Thymus (tissue), 11 donors: ENCODE measurements around the gene SERINC5. TPM values are rescaled to one million over a fixed set of nuclear protein-coding genes. Genes with fewer than 3 reads are reported as not detected.

Source experiments
- DNase-seq, 9 donors: peaks; one replicate each; pipeline ENCODE4 v3.0.0-alpha.2; 2013; ENCODE audit warnings: low spot score in 9 of 9, low read depth in 6 of 9, missing footprints in 1 of 9
- H3K27ac ChIP-seq, 2 donors: one replicate each; pipeline ENCODE4 v1.5.1; 2013; ENCODE audit warnings: control low read depth in 1 of 2, low read depth in 1 of 2, low read length in 1 of 2, mild to moderate bottlenecking in 1 of 2, moderate library complexity in 1 of 2
- H3K27me3 ChIP-seq, 2 donors: one replicate each; pipeline ENCODE4 v1.5.1; 2013; ENCODE audit warnings: low read length in 1 of 2; ENCODE audit not compliant: control insufficient read depth in 2 of 2, insufficient read depth in 1 of 2
- H3K36me3 ChIP-seq, 2 donors: one replicate each; pipeline ENCODE4 v1.5.1; 2013; ENCODE audit warnings: low read length in 1 of 2, mild to moderate bottlenecking in 1 of 2, moderate library complexity in 1 of 2; ENCODE audit not compliant: control insufficient read depth in 2 of 2, insufficient read depth in 2 of 2
- H3K4me1 ChIP-seq, 2 donors: one replicate each; pipeline ENCODE4 v1.5.1; 2013; ENCODE audit warnings: low read length in 2 of 2; ENCODE audit not compliant: control insufficient read depth in 2 of 2, insufficient read depth in 2 of 2
- H3K4me3 ChIP-seq, 2 donors: one replicate each; pipeline ENCODE4 v1.5.1; 2013; ENCODE audit warnings: low read length in 2 of 2, control low read depth in 1 of 2, mild to moderate bottlenecking in 1 of 2
- H3K9me3 ChIP-seq, 2 donors: one replicate each; pipeline ENCODE4 v1.5.1; 2013; ENCODE audit warnings: low read length in 1 of 2, mild to moderate bottlenecking in 1 of 2; ENCODE audit not compliant: control insufficient read depth in 2 of 2, insufficient read depth in 1 of 2
- WGBS: extraction: QIAGEN DNeasy Blood & Tissue Kit; methylation state at CpG from one replicate; pipeline ENCODE4 v1.1.7; 2013; 5-methylcytosine and 5-hydroxymethylcytosine counted together
- polyA plus RNA-seq: library from polyadenylated mRNA; stranded (reverse); fragments of 200-250 nt; gene quantifications from one replicate; pipeline ENCODE4 v1.2.3, GENCODE V29; 2013
- total RNA-seq: library from RNA; stranded (reverse); fragments of 120-200 nt; gene quantifications from one replicate; pipeline ENCODE4 v1.2.4, GENCODE V29; 2013
- donor health status: healthy.

SERINC5 gene
- total and polyA plus RNA-seq, 2 donors, result 7.1 to 14.7 TPM

DNA sequence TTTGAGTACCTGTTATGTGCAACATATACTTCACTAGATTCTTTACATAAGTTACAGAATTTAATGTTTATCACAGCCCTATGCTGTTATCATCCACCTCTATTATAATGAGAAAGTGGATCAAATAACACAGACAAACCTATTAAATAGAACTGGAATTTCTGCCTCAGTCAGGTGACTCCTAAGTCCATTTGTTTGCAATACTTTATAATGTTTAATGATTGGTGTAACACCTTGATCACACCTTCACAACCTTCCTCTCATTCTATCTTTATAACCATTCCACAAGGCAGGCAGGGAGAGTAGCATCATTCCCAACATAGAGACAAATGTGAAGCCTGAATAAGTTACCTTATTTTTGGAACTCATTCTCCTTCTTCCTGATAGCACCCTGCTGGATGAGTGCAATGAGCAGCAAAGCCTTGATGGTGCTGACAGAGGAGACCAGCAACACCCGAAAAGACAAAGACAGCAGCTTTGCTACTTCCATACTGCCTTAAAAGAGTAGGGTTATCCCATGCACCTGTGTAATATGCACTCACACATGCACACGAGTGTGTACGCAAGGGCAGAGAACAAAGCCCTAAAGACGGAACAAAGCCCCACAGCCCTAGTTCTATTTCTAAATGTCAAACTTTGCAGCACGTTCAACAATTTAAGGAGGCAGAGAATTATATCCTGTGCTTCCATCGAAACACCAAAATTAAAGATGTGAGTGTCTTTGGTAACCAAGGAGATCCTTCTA, 30.5 kb downstream of the SERINC5 start:
- peak in 4 of 9 donors; percentile 50 to 74 (median 54) for DNase-seq
- H3K4me3 ChIP-seq, result no peak overlapping the region
- WGBS, result 38% methylated on average over 6 of the region's 6 CpGs
- H3K9me3 ChIP-seq, result no peaks in the 10 kb centered on the region
- H3K27me3 ChIP-seq, result no peaks in the 10 kb centered on the region
- peaks cover 0 to 9% of the 10 kb centered on the region in 2 donors for H3K36me3 ChIP-seq
- H3K4me1 ChIP-seq, result peaks cover 10 to 46% of the 10 kb centered on the region in 2 donors
- H3K27ac ChIP-seq, result peak overlapping the region; percentile 73 to 84

DNA sequence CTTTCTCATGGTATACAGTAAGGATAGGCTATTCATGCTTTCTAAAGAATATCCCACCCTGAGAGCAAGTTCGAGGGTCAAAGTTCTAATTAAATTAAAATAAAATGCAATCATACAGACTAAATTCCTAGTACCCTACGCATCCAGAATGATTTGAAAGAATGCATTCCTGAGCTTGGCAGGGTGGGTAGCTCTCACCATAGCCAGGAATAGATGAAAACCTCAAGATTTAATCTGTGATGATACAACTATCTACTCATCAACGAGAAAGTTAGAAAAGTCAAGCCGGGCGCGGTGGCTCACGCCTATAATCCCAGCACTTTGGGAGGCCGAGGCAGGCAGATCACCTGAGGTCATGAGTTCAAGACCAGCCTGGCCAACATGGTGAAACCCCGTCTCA, 32.3 kb downstream of the SERINC5 start:
- Histone ChIP-seq H3K36me3 (peaks cover 0 to 11% of the 10 kb centered on the region in 2 donors), H3K27me3 (no peaks in the 10 kb centered on the region), H3K9me3 (no peaks in the 10 kb centered on the region), H3K27ac (no peak overlapping the region), H3K4me1 (peaks cover 10 to 53% of the 10 kb centered on the region in 2 donors), H3K4me3 (no peak overlapping the region)
- WGBS, result 97% methylated on average over 9 of the region's 9 CpGs
- no peak for DNase-seq

DNA sequence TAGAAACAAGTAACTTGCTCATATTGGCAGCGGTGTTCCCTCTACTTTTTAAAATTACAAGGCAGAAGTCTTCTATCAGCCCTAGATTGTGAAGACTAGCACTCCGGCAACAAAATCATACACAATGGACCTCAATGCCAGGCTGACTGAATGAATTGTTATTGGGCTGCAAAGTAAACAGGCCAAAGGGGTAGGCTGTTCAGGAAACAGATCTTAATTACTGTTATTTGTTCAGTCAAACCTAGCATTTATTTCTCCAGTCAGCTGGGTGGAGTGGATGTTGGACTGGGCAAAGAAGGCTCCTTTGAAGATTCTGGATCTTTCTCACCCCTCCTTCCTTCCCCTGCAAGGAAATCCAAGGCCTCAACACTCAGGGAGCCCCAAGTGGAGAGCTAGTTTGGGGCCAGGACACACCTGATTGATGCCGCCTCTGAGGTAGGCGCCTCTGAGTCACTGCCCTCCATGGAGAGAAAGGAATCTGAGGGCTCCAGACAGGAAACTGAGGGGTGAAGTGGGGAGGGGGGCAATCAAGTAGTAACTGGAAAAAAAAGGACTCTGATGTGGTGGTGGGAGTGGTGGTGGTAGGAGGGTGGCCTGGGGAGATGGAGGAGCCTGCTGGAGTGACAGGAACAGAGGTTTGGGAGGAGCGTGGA, 35.5 kb downstream of the SERINC5 start:
- WGBS, result 91% methylated on average over 5 of the region's 5 CpGs
- DNase-seq, result no peak

DNA sequence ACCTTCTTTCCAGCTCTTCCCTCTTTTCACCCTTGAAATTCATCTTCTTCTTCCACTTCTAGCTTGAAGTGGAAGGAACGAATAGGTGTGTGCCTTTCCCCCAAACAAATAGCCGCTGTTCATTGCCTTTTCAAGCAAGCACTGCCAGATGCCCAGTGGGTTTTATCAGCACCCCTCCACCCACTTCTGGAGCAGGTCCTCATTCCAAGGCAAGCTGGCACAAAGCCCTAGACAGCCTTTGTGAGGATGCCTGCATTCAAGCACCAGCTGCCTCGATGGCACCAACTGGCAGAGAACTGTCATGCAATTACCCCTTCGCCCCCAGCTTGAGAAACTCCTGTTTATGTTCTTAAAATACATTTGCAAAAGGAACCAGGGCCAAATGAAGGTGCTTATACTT, 36.5 kb downstream of the SERINC5 start:
- Histone ChIP-seq H3K4me3 (no peak overlapping the region), H3K4me1 (peaks cover 5 to 48% of the 10 kb centered on the region in 2 donors), H3K27me3 (no peaks in the 10 kb centered on the region), H3K27ac (peak overlapping the region in 1 of 2 donors; percentile 35), H3K9me3 (no peaks in the 10 kb centered on the region), H3K36me3 (peaks cover 0 to 11% of the 10 kb centered on the region in 2 donors)
- WGBS, result 96% methylated on average over 4 of the region's 4 CpGs
- DNase-seq, result no peak

More for the DNA sequence above, 35.5 kb downstream of the SERINC5 start:
- Histone ChIP-seq H3K36me3 (peaks cover 0 to 11% of the 10 kb centered on the region in 2 donors), H3K9me3 (no peaks in the 10 kb centered on the region), H3K4me3 (no peak overlapping the region), H3K27ac (no peak overlapping the region), H3K27me3 (no peaks in the 10 kb centered on the region), H3K4me1 (peaks cover 6 to 53% of the 10 kb centered on the region in 2 donors)

DNA sequence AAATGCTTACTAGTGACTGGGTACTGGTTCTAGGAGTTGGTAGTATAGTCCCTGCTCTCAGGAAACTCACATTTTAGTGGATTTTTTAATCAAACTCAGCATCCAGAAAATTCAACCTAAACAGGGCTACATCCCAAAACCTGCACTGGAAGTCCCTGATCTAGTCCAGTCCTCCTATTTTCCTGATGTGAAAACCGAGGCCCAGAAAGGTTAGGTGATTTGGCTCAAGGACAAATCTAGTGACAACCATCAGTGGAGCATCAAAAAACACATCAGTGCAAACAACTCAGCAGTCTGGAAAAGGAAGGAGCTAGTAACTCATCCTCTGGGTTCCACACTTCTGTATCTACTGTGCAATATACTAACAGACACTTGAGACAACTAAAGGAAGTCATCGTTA, 38.2 kb downstream of the SERINC5 start:
- H3K36me3 ChIP-seq, result peaks cover 0 to 11% of the 10 kb centered on the region in 2 donors
- H3K9me3 ChIP-seq, result no peaks in the 10 kb centered on the region
- no peak overlapping the region for H3K4me3 ChIP-seq
- DNase-seq, result no peak
- peaks cover 6 to 59% of the 10 kb centered on the region in 2 donors for H3K4me1 ChIP-seq
- peak overlapping the region in 1 of 2 donors; percentile 44 for H3K27ac ChIP-seq
- no peaks in the 10 kb centered on the region for H3K27me3 ChIP-seq
- 82% methylated on average over 2 of the region's 2 CpGs for WGBS

DNA sequence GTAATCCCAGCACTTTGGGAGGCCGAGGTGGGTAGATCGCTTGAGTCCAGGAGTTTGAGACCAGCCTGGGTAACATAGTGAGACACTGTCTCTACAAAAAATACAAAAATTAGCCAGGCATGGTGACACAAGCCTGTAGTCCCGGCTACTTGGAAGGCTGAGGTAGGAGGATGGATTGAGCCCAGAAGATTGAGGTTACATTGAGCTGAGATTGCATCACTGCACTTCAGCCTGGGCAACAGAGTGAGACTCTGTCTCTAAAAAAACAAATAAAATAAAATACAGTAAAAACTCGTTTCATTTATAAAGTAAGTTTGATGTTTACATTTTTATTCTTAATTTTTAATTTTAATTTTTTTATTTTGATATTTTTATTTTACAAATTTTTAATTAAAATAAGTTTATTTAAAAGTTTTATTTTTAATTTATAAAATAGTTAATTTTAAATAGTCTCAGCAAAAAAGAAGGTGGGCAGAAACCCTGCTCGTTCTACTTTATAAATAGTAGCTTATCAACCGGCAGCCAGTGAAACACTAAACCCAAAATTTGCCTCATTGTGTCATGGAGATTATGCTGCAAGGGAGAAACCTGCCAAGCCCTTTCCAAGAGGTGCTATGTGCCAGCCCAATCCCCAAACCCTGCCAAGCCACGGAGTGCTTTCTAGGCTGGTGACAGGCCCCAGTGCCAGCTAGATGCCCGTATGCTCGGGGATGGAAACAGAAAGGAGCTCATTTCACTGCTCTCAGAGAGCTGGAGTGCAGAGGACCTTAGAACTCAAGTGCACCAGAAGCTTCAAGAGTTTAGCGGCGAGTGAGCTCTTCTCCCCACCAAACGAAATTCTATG, 38.9 kb downstream of the SERINC5 start:
- WGBS, result 69% methylated on average over 12 of the region's 12 CpGs
- H3K36me3 ChIP-seq, result peaks cover 0 to 11% of the 10 kb centered on the region in 2 donors
- no peaks in the 10 kb centered on the region for H3K9me3 ChIP-seq
- DNase-seq, result no peak
- no peak overlapping the region for H3K4me3 ChIP-seq
- no peaks in the 10 kb centered on the region for H3K27me3 ChIP-seq
- H3K4me1 ChIP-seq, result peaks cover 13 to 66% of the 10 kb centered on the region in 2 donors
- H3K27ac ChIP-seq, result peak overlapping the region; percentile 37 to 50

DNA sequence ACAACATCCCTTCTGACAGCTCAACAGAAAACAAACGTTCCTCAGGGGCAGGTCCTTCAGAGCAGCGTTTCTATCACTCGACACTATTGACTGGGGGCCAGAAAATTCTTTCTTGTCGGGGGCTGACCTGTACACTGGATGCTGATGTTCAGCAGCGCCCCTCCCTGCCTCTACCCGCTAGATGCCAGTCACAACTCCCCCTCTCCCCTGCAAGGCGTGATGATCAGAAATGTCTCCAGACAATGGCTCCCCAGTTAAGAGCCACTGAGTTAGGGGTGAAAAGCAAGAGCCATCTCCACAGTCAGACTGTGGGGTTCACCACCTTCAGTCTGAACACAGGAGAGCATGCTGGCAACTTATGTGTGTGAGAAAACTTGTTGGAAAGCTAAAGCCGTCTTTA, 39.8 kb downstream of the SERINC5 start:
- DNase-seq, result no peak
- H3K36me3 ChIP-seq, result peaks cover 0 to 9% of the 10 kb centered on the region in 2 donors
- H3K4me3 ChIP-seq, result no peak overlapping the region
- H3K9me3 ChIP-seq, result no peaks in the 10 kb centered on the region
- H3K27ac ChIP-seq, result peak overlapping the region; percentile 25 to 42
- H3K27me3 ChIP-seq, result no peaks in the 10 kb centered on the region
- WGBS, result 62% methylated on average over 8 of the region's 8 CpGs
- H3K4me1 ChIP-seq, result peaks cover 19 to 74% of the 10 kb centered on the region in 2 donors

DNA sequence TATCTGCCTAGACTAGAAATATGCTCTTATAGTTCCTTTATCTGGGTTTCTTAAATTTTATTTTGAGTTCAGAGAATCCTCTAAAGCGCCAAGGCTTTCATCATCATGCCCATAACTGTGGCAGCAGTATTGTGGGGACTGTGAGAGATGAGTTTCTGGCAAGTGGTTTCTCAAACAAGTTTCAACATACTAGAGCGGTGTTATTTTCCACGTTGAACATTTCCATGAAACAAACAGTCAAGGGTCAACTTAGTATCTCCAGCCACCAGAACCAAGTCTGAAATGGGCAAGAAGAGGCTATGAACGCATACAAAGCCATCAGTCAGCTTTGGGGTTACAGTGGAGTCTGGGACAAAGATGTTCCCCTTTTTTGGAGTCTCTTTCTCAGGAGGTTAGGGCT, 40.3 kb downstream of the SERINC5 start:
- H3K4me1 ChIP-seq, result peaks cover 19 to 74% of the 10 kb centered on the region in 2 donors
- 90% methylated on average over 4 of the region's 4 CpGs for WGBS

More for the DNA sequence above, 40.3 kb downstream of the SERINC5 start:
- Histone ChIP-seq H3K27ac (no peak overlapping the region), H3K27me3 (no peaks in the 10 kb centered on the region), H3K4me3 (no peak overlapping the region), H3K9me3 (no peaks in the 10 kb centered on the region), H3K36me3 (peaks cover 0 to 4% of the 10 kb centered on the region in 2 donors)
- no peak for DNase-seq
